GM10248 (cell line): ENCODE results near the gene C9orf78.

Experiments used
- CTCF ChIA-PET: fragments of 300-600 bp; sonication (Branson Sonifier 250); formaldehyde crosslinking; extraction: SDS; loops from one replicate; lab custom pipeline; 2021; ENCODE audit warnings: antibody characterized with exemption; lab: Yijun Ruan, JAX
- POLR2A ChIA-PET: fragments of 350-650 bp; sonication (Branson Sonifier 250); formaldehyde crosslinking; extraction: SDS; loops from one replicate; lab custom pipeline; 2020; ENCODE audit warnings: antibody characterized with exemption; lab: Yijun Ruan, JAX
- DNase-seq: peaks from one replicate; pipeline ENCODE4 v3.0.0; 2012; ENCODE audit errors: extremely low spot score
- CTCF ChIP-seq: IDR thresholded peaks from 2 replicates; pipeline ENCODE4 v1.5.1; 2012; ENCODE audit warnings: mild to moderate bottlenecking, low read depth; ENCODE audit errors: extremely low read depth, missing control alignments, control extremely low read depth

C9orf78 gene

GRCh38 chr9:129861447-129861827 lies 26.4 kb upstream of the C9orf78 start:
- DNase-seq: no peak
- CTCF ChIA-PET: interaction anchor here (1.3 to 1.7 kb wide), 2 partner anchors 18 to 23 kb away, joined by 3 to 5 read pairs; no protein-coding TSS in a partner anchor
- POLR2A ChIA-PET: interaction anchor here (0.5 to 0.6 kb wide), 2 partner anchors 13 to 1756 kb away, joined by 3 read pairs; no protein-coding TSS in a partner anchor
- TF ChIP-seq CTCF: no peak

GRCh38 chr9:129860653-129861446 lies 25.8 kb upstream of the C9orf78 start:
- CTCF ChIA-PET: interaction anchor here (1.3 to 1.7 kb wide), 3 partner anchors 17 to 34 kb away, joined by 3 to 5 read pairs (median 3); no protein-coding TSS in a partner anchor
- POLR2A ChIA-PET: interaction anchor here (0.5 to 0.6 kb wide), 2 partner anchors 13 to 1757 kb away, joined by 3 read pairs; no protein-coding TSS in a partner anchor
- TF ChIP-seq CTCF: no peak
- no peak for DNase-seq

- no peak for TF ChIP-seq CTCF
- ChIA-PET POLR2A (no interaction called here), CTCF (interaction anchor here (1.1 kb wide), 1 partner anchor 9 kb away, joined by 3 read pairs; no protein-coding TSS in a partner anchor)
These were observed 23.3 kb upstream of the C9orf78 start for GRCh38 chr9:129858167-129858962.

GRCh38 chr9:129857207-129857606 lies 22.1 kb upstream of the C9orf78 start:
- TF ChIP-seq CTCF: no peak
- POLR2A ChIA-PET: no interaction called here
- no peak for DNase-seq
- CTCF ChIA-PET: no interaction called here

More at GRCh38 chr9:129858167-129858962, 23.3 kb upstream of the C9orf78 start:
- DNase-seq: no peak

- CTCF ChIA-PET: interaction anchor here (1.6 kb wide), 1 partner anchor 10 kb away, joined by 3 read pairs; no protein-coding TSS in a partner anchor
- POLR2A ChIA-PET: interaction anchor here (0.5 kb wide), 1 partner anchor 46 kb away, joined by 3 read pairs; no protein-coding TSS in a partner anchor
- DNase-seq: no peak
- no peak for TF ChIP-seq CTCF
These were observed 19.6 kb upstream of the C9orf78 start for GRCh38 chr9:129854588-129855110.

GRCh38 chr9:129853614-129854013 lies 18.5 kb upstream of the C9orf78 start:
- TF ChIP-seq CTCF: no peak
- ChIA-PET CTCF (no interaction called here), POLR2A (no interaction called here)
- DNase-seq: no peak
